Activated effector memory CD4-positive, alpha-beta T cell treated with anti-CD3 and anti-CD28 coated beads, Interleukin-2, amount 50 U/mL, for 16 hours (primary cell): ENCODE measurements around the gene UBE3C.
A peak's percentile ranks its signal among the peaks of the same experiment; 100 is the strongest.

Source experiments
- DNase-seq: peaks from one replicate; pipeline ENCODE4 v3.0.0-alpha.2; 2020

UBE3C gene

GRCh38 chr7:157299317-157299612 is 160.5 kb downstream of the UBE3C start:
- DNase-seq = no peak

- peak; percentile 73 for DNase-seq
These were observed 161.1 kb downstream of the UBE3C start for GRCh38 chr7:157299613-157300368.

GRCh38 chr7:157300369-157300825 is 161.7 kb downstream of the UBE3C start:
- DNase-seq = no peak

- no peak for DNase-seq
These were observed 162.9 kb downstream of the UBE3C start for GRCh38 chr7:157301610-157302120.

GRCh38 chr7:157306846-157307838 is 168.4 kb downstream of the UBE3C start:
- DNase-seq = no peak

GRCh38 chr7:157309988-157310668 is 171.4 kb downstream of the UBE3C start:
- no peak for DNase-seq

GRCh38 chr7:157310676-157311185 is 172.0 kb downstream of the UBE3C start:
- DNase-seq = no peak

GRCh38 chr7:157312941-157313340 is 174.2 kb downstream of the UBE3C start:
- no peak for DNase-seq

GRCh38 chr7:157313645-157314044 is 174.9 kb downstream of the UBE3C start:
- DNase-seq = no peak

GRCh38 chr7:157318015-157318706 is 179.4 kb downstream of the UBE3C start:
- no peak for DNase-seq
